Activated CD8-positive, alpha-beta memory T cell treated with anti-CD3 and anti-CD28 coated beads, Interleukin-2, amount 50 U/mL, for 24 hours (primary cell): ENCODE data around the gene FRMD5.
"Not testable (repeated sequence)": the region's sequence is repeated elsewhere in the genome, so short reads cannot be mapped to it uniquely, and the experiment has no call there.

Experiments
- DNase-seq: peaks from one replicate; pipeline ENCODE4 v3.0.0-alpha.2; 2020; ENCODE audit errors: extremely low read depth

FRMD5 gene

DNA sequence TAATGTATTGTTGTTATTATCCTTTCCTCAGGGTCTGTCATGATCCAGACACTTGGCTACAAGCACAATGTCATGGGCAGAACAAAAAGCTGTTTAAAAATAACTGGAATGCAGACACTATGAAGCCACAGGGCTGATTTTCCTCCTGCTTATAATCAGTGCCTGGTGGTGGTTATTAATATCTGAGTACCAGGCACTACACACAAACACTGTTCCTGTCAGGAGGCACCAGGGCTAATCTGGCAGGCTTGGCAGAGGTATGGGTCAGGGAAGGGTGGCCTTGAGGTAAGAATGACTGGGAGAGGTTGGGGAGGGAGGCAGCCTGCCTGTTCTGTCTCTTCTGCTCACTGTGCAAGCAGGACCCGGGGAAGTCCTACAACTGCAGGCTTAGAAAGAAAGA is 301.1 kb downstream of the FRMD5 start:
- DNase-seq: no peak

- no peak for DNase-seq
Measured at GRCh38 chr15:43889042-43889441, 306.0 kb downstream of the FRMD5 start.

DNA sequence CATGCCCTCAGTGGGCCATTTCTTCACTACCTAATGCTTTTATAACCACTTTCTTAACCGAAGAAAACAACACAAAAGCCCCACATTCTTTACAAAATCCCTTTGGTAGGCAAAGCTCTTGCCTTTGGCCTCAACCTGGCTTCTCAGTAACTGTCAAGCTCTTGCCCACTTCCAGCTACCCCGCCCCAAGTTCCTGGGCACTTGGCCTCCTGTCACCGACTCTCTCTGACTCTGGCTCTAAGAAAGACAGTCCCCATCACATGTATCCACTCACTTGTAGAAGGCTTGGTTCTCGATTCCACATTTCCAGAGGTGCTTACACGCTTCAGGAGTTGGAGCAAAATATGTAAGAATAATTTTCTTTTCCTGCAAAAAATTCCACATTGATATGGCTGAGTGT is 307.2 kb downstream of the FRMD5 start:
- no peak for DNase-seq

- DNase-seq: no peak
Measured at GRCh38 chr15:43886558-43886957, 308.5 kb downstream of the FRMD5 start.

DNA sequence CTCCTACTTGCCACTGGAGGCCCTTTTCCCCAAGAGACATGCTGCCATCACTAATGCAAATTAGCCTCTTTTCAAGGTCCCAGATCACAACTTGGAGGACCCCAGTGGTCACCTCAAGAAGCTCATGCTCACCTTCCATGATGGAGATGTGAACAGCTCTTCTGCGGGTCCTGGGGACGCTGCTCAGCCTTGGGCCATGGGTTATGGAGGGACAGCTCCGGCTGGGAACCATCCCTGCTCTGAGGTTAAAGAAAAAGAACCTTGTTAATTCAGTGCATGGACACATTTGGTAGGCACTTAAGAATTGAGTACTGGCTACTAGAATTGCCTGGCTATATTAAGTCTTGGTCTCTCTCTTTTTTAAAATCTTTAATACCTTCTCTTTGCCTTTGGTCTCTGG is 311.5 kb downstream of the FRMD5 start:
- DNase-seq: no peak

- no peak for DNase-seq
Measured at GRCh38 chr15:43881944-43882343, 313.1 kb downstream of the FRMD5 start.

GRCh38 chr15:43881245-43881644 is 313.8 kb downstream of the FRMD5 start:
- no peak for DNase-seq

- DNase-seq: no peak
Measured at GRCh38 chr15:43880406-43881194, 314.5 kb downstream of the FRMD5 start.

DNA sequence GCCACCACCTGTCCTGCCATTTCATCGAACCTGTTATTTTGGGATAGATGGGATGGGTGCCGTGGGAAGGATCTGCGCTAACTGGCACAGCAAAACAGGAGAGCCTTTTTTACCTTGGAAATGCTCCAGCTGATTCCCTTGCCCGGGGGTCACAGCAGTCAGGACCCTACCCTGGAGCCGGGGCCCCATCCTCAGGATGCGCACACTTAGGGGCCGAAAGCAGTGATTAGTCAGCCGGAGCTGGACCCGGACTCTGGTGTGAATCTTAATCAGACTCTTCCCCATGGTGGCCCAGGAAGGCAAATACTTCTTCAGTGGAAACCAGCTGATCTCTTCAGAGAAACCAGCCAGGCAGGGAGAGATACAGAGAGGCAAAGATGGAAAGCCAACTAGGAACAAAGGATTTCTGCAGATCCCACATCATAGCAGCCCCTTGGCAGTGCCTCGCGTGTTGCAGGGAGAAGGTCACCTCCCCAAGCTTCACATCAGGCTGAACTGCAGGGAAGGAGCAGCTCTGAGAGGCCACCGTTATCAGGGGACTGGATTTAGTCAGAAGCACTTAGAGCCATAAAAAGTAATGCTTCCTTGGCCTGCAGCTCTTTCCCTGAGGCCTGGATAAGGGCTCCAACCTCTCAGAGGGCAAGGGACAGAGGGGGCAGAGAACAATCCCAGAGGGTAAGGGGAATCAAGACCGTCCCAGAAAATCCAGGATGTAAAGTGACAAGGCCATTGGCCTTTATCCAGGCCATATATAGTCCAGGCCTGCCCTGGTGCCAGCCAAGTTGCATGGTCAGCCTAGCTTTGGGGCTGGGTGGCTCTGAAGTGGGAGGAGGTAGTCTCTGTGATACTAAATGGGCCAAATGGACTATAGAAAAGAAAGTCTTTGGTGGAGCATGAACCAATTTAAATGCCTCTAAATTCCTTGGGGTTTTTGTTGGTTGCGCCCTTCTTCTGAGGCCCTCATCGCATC is 315.4 kb downstream of the FRMD5 start:
- DNase-seq: no peak

- DNase-seq: no peak
Measured at GRCh38 chr15:43878446-43878845, 316.6 kb downstream of the FRMD5 start.

GRCh38 chr15:43877371-43877770 is 317.7 kb downstream of the FRMD5 start:
- DNase-seq: no peak

- no peak for DNase-seq
Measured at GRCh38 chr15:43876872-43877271, 318.2 kb downstream of the FRMD5 start.

DNA sequence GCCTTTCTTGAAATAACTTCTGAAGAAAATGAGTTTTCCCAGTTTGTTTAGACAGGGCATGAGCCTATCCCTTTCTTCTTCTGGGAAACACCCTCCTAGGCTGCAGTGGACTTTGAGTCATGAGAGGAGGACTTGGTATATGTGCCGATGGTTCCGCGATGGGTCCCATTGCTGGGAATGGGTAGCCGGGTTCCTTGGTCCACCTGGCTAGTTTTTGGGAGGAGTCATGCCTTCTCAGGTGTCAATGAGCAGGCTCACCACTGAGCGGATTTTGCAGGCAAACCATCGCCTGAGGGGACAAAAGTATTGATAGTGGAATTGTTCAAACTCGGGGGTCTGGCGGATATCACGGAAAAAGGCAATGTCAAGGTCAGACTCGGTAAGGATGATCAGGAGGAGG is 321.4 kb downstream of the FRMD5 start:
- no peak for DNase-seq

GRCh38 chr15:43872416-43873020 is 322.6 kb downstream of the FRMD5 start:
- no peak for DNase-seq

- no peak for DNase-seq
Measured at GRCh38 chr15:43871835-43872234, 323.2 kb downstream of the FRMD5 start.

DNA sequence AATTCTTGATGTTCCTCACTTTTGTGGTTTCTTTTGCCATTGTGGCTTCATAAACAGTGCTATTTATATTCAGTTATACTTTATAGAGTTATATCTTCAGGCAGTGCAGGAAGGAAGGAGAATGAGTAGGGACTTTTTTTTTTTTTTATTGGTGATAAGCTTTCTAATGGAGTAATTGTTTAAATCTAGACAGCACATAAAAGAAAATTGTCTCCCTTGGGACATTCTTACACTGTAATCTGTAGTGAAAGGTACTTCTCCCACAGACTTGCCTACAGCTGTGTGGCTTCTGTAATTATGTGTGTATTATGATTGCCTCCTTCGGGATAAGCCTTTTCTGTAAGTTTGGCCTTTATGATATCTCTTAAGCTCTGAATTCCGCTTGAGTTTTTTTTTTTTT is 326.7 kb downstream of the FRMD5 start:
- no peak for DNase-seq

DNA sequence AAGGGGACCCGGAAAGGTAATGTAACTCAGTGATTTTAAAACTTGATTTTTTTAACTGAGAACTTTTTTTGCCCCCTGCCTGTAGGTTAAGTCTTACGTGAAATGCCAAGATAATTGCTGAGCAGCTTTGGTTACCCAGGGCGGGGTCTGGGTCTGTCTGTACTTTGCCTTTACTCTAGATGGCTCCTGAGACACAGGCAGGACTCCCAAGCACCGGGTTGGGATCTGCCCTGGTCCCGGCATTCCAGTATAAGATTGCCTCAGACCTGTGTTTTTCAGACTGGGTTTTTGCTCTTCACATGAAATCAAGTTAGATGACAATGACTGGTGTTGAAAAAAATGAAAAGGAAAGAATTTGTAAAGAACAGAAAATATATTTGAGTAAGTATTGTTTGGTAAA is 328.0 kb downstream of the FRMD5 start:
- DNase-seq: no peak

- DNase-seq: not testable (repeated sequence)
Measured at GRCh38 chr15:43866636-43867035, 328.4 kb downstream of the FRMD5 start.

- DNase-seq: no peak
Measured at GRCh38 chr15:43859546-43859945, 335.5 kb downstream of the FRMD5 start.

DNA sequence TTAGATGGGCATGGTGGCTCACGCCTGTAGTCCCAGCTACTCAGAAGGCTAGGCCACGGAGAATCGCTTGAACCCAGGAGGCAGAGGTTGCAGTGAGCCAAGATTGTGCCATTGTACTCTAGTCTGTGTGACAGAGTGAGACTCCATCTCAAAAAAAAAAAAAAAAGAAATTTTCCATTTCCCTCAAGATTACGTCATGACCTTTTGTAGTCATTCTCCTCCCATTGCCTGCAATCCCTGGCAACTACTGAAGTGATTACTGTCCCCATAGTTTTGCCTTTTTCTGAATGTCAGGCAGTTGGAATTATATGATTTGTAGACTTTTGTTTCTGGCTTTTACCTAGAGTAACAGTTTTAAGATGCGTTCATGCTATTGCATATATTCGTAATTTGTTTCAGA is 340.3 kb downstream of the FRMD5 start:
- no peak for DNase-seq

DNA sequence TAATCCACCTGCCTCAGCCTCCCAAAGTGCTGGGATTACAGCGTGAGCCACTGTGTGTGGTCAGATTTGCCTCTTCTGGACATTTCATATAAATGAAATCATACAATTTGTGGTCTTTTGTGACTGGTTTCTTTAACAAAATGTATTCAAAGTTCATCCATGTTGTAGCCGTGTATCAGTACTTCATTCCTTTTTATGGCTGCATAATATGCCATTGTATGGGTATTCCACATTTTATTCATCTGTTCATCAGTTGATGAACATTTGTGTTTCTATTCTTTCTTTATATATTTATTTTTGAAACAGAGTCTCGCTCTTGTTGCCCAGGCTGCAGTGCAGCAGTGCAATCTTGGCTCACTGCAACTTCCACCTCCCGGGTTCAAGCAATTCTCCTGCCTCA is 342.5 kb downstream of the FRMD5 start:
- DNase-seq: no peak

- no peak for DNase-seq
Measured at GRCh38 chr15:43851251-43851650, 343.8 kb downstream of the FRMD5 start.
